ENCODE results near the gene SH2D7. TPM values are rescaled to one million over a fixed set of nuclear protein-coding genes. Genes with fewer than 3 reads are reported as not detected.

SH2D7 gene
- total RNA-seq, 1 experiment from 2014 or later = not detected

- peak overlapping the region; percentile 66 for H3K27ac ChIP-seq
- no peaks in the 10 kb centered on the region for H3K36me3 ChIP-seq (ENCODE audit: low read depth)
- CTCF ChIA-PET = interaction anchor here (1.0 kb wide), 1 partner anchor 43 kb away, joined by 3 read pairs; no protein-coding TSS in a partner anchor
- peaks cover 23% of the 10 kb centered on the region for H3K79me2 ChIP-seq (ENCODE audit: low read depth)
- DNase-seq = peak; percentile 74 to 92
- intact Hi-C loops (cut with micrococcal nuclease; ENCODE audit: unreplicated experiment) = loop anchor here (1.0 kb wide), 1 partner anchor 57 kb away; no protein-coding TSS in a partner anchor
- peak overlapping the region; percentile 56 for H3K4me2 ChIP-seq
- no peak overlapping the region for H2AFZ ChIP-seq
- POLR2A ChIA-PET (ENCODE audit: unreplicated experiment) = interaction anchor here (0.5 kb wide), 1 partner anchor 83 kb away, joined by 5 read pairs; the partner anchor contains the start of gene IDH3A
- peaks cover 15% of the 10 kb centered on the region; the same call in 1 of the 2 replicates for H3F3A ChIP-seq (ENCODE audit: insufficient read depth, low read depth)
- no peaks in the 10 kb centered on the region; the same call in 1 of the 2 replicates for H4K20me1 ChIP-seq (ENCODE audit: insufficient read depth)
- no peak overlapping the region for H3K4me3 ChIP-seq
- BruUV-seq (replicated peaks) = no TSS peak
- no peaks in the 10 kb centered on the region for H3K9me3 ChIP-seq (ENCODE audit: insufficient read depth, low read depth)
- no peak for TF ChIP-seq EZH2 (IDR thresholded peaks at IDR 0.05; ENCODE audit: low read depth)
- TF ChIP-seq, protein P1, sequence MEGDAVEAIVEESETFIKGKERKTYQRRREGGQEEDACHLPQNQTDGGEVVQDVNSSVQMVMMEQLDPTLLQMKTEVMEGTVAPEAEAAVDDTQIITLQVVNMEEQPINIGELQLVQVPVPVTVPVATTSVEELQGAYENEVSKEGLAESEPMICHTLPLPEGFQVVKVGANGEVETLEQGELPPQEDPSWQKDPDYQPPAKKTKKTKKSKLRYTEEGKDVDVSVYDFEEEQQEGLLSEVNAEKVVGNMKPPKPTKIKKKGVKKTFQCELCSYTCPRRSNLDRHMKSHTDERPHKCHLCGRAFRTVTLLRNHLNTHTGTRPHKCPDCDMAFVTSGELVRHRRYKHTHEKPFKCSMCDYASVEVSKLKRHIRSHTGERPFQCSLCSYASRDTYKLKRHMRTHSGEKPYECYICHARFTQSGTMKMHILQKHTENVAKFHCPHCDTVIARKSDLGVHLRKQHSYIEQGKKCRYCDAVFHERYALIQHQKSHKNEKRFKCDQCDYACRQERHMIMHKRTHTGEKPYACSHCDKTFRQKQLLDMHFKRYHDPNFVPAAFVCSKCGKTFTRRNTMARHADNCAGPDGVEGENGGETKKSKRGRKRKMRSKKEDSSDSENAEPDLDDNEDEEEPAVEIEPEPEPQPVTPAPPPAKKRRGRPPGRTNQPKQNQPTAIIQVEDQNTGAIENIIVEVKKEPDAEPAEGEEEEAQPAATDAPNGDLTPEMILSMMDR (conservative IDR thresholded peaks at IDR 0.05) = no peak
- H3K4me1 ChIP-seq (replicated peaks; ENCODE audit: insufficient read depth) = peaks cover 48% of the 10 kb centered on the region
- no peaks in the 10 kb centered on the region for H3K9me2 ChIP-seq (ENCODE audit: insufficient read depth)
- no peaks in the 10 kb centered on the region for H3K27me3 ChIP-seq (ENCODE audit: insufficient read depth, low read depth)
These were observed 27.0 kb upstream of the SH2D7 start for GRCh38 chr15:78065284-78065872.

DNA sequence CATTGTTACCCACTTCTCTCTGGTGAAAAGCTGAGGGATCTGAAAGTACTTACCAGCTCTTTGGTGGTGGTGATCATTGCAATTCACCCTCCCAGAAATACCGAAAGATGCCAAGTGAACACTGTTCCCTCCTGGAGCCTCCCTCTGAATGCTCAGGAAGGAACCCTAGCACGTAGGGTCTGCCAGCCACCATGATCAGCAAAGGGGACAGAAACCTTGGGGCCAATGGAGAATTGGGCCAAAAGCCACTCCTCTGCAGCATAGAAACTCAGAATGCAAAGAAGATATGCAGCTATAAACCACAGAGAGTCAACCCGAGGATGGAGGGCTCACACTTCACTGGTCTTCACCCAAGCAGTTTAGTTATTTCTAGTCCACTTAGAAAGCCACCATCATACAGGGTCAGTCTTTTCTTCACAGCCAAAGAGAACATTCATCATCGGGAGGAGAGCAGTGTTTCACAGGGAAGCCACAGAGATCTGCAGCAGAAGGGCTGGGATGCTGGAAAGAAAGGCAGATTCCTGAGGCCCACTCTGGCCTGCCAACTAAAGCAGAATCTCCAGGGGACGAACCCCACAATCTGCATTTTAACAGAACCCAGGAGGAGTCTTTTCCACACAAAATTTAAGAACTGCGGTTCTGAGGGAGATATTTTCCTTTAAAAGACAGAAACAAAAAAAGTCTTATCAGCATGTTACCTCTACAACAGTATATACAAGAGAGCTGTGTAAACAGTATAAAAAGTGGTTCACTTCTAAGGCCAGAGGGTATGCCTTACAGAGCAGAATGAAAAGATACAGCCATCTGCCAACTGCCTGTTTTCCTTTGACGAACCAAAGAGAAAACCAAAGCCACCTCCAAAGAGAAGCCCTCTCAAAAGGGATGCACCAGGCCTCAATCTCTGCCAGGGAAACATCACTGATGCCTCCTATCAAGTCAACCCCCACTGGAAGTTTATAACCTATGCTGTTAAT, 26.1 kb upstream of the SH2D7 start:
- POLR2A ChIA-PET (ENCODE audit: unreplicated experiment) = no interaction called here
- Histone ChIP-seq H3K4me1 (replicated peaks; ENCODE audit: insufficient read depth) (peaks cover 48% of the 10 kb centered on the region), H3F3A (ENCODE audit: insufficient read depth, low read depth) (peaks cover 15% of the 10 kb centered on the region; the same call in 1 of the 2 replicates), H3K27ac (peak overlapping the region; percentile 21; the same call in 1 of the 2 replicates), H4K20me1 (ENCODE audit: insufficient read depth) (no peaks in the 10 kb centered on the region), H3K9me2 (ENCODE audit: insufficient read depth) (no peaks in the 10 kb centered on the region), H2AFZ (no peak overlapping the region), H3K27me3 (ENCODE audit: insufficient read depth, low read depth) (no peaks in the 10 kb centered on the region), H3K4me3 (no peak overlapping the region), H3K9me3 (ENCODE audit: insufficient read depth, low read depth) (no peaks in the 10 kb centered on the region), H3K79me2 (ENCODE audit: low read depth) (peaks cover 23% of the 10 kb centered on the region), H3K36me3 (ENCODE audit: low read depth) (no peaks in the 10 kb centered on the region), H3K4me2 (0 out of 2 replicates have a peak overlapping the region, but pooled peaks have one; percentile 56)
- TF ChIP-seq, protein P1 (conservative IDR thresholded peaks at IDR 0.05) = no peak
- no peak for TF ChIP-seq EZH2 (IDR thresholded peaks at IDR 0.05; ENCODE audit: low read depth)
- CTCF ChIA-PET = interaction anchor here (1.0 kb wide), 1 partner anchor 42 kb away, joined by 3 read pairs; no protein-coding TSS in a partner anchor
- BruUV-seq (replicated peaks) = no TSS peak
- intact Hi-C loops (cut with micrococcal nuclease; ENCODE audit: unreplicated experiment) = loop anchor here (1.0 kb wide), 1 partner anchor 58 kb away; no protein-coding TSS in a partner anchor
- DNase-seq = no peak
